ENCODE data around the gene DNAJA4.

DNAJA4 gene

DNA sequence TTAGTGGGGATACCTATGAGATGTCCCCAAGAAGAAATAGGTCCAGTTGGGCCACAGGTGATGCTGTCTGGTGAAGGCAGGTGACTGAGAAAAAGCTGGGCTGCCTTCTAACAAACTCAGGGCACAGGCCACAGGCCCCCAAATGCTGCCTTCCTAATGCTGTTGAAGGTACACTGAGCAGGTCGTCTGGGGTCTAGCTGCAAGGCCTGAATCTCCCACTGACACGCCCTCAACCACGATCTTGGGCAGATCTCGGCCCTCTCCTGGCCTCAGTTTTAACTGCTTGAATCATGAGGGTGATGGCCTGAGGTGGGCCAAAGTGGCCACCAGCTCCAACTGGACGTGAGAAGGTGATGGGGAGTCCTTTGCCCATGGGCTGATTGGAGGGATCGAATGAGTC, 27.9 kb upstream of the DNAJA4 start:
- DNase-seq (ENCODE audit: low spot score): no peak
- TF ChIP-seq, protein P1, sequence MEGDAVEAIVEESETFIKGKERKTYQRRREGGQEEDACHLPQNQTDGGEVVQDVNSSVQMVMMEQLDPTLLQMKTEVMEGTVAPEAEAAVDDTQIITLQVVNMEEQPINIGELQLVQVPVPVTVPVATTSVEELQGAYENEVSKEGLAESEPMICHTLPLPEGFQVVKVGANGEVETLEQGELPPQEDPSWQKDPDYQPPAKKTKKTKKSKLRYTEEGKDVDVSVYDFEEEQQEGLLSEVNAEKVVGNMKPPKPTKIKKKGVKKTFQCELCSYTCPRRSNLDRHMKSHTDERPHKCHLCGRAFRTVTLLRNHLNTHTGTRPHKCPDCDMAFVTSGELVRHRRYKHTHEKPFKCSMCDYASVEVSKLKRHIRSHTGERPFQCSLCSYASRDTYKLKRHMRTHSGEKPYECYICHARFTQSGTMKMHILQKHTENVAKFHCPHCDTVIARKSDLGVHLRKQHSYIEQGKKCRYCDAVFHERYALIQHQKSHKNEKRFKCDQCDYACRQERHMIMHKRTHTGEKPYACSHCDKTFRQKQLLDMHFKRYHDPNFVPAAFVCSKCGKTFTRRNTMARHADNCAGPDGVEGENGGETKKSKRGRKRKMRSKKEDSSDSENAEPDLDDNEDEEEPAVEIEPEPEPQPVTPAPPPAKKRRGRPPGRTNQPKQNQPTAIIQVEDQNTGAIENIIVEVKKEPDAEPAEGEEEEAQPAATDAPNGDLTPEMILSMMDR (IDR thresholded peaks at IDR 0.05; ENCODE audit: extremely low read depth, missing control alignments): no peak

DNA sequence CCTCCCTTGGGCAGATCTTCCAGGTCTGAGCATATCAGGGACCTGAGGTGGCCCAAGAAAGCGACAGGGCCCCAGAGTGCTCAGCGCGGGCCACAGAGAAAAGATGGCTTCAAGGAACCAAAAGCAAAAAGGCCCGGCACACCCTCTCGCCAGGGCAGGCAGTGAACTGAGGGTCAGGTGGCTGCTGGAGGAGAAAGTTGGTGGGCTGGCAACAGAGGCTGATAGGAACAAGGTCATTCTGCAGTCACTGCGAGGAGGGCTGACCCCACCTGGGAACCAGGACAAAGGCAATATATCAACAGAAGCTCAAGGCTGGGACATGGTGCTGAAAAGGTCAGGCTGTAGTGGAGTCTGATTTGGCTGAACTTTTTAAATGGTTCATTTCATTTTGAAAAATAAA, 27.2 kb upstream of the DNAJA4 start:
- TF ChIP-seq, protein P1 (IDR thresholded peaks at IDR 0.05; ENCODE audit: extremely low read depth, missing control alignments): no peak
- DNase-seq (ENCODE audit: low spot score): no peak

DNA sequence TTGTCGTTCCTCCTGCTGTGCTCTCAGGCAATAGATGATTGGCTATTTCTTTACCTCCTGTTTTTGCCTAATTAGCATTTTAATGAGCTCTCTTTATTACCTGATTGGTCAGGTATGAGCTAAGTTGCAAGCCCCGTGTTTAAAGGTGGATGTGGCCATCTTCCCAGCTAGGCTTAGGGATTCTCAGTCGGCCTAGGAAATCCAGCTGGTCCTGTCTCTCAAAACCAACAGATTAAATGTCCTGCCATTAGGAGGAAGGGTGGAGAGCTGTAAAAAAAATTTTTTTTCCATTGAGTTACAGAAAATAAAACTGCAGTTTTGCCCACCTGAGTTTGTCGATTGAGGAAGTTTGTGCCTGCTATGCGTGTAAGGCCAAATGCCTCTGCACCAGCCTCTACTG, 24.6 kb upstream of the DNAJA4 start:
- TF ChIP-seq, protein P1 (IDR thresholded peaks at IDR 0.05; ENCODE audit: extremely low read depth, missing control alignments): no peak
- DNase-seq (ENCODE audit: low spot score): no peak

DNA sequence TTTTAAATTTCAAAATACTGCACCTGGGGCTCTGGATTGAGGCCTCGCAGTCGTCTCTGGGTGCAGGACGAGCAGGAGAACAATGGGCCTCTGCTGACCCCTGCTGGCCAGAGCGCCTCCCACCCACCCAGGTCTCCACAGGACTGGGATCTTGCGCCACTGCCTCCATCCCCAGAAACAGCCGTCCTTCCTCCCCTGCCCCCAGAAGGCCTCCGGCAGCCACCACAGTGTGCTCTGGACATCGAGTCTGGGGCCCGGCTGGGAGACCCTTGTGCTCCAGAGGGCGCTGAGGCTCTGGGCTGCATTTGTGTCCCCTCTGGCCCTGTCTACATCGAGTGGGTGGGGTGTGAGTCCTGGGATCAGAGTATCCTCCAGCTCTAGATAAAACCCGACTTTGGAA, 23.3 kb upstream of the DNAJA4 start:
- TF ChIP-seq, protein P1 (IDR thresholded peaks at IDR 0.05; ENCODE audit: extremely low read depth, missing control alignments): peak; percentile 70
- DNase-seq (ENCODE audit: low spot score): peak; percentile 90

DNA sequence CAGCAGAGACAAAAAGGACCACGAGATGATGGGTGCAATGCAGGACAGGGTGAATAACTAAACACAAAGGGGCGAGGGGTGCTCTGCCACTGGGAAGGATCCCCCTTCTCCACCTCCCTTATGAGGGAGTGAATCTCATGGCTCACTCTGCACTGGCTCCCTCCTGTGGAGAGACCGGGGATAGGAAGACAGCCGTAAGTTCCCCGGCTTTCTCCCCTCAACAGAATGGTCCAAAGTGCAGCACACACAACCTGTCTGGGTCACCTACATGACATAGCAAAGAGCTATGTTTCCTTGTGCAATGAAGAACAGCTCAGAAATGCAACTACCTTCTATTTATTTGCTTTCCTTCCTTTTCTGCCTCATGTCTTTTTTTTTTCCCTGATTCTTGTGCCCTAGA, 22.2 kb upstream of the DNAJA4 start:
- TF ChIP-seq, protein P1 (IDR thresholded peaks at IDR 0.05; ENCODE audit: extremely low read depth, missing control alignments): peak; percentile 16
- DNase-seq (ENCODE audit: low spot score): no peak

DNA sequence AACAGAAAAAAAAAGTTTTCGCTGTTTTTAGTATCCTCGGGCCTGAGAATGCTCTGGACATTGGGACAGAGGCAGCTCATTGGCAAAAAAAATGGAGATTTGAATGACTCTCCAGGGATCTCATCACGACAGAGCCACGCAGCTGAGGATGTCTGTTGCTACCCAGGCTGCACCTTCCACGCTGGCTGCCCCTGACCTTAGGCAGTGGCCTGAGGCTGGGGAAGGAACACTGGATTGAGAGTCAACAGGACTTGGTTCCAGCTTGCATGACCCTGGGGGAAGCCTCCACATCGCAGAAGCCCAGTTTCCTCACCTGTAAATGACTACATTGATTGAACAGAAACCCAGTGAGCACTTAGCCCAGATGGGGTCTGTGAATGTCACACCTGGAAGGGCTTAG, 21.3 kb upstream of the DNAJA4 start:
- DNase-seq (ENCODE audit: low spot score): no peak
- TF ChIP-seq, protein P1 (IDR thresholded peaks at IDR 0.05; ENCODE audit: extremely low read depth, missing control alignments): no peak

DNA sequence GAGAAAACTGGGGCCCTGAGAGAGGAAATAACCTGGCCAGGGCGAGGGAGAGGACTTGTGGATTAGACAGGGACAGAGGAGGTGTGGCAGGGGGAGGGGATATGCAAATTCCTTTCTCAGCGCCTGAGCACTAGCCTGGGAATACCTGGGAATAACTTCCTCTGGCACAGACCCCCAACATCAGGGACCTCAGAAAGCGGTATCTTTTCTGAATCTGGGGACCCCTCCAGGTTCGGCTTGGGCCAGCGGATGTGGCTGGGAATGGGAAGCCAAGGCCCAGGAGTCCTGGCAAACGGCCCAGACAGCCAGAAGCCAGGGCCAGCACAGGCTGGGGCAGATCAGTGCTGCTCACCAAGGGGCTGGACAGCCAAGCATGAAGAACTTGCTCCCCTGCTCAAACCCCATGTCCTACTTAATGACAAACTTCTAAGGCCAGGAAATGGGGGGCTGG, 20.8 kb upstream of the DNAJA4 start:
- TF ChIP-seq, protein P1 (IDR thresholded peaks at IDR 0.05; ENCODE audit: extremely low read depth, missing control alignments): no peak
- no peak for DNase-seq (ENCODE audit: low spot score)
